HG03575 (cell line): ENCODE data around the gene TCF15.

Experiments used
- ATAC-seq: cut with Tn5 transposase; IDR thresholded peaks from one replicate; pipeline ENCODE4 v1.9.1; 2021; ENCODE audit not compliant: unreplicated experiment, insufficient number of reproducible peaks, low FRiP score; ENCODE audit errors: extremely low read depth

TCF15 gene, protein sequence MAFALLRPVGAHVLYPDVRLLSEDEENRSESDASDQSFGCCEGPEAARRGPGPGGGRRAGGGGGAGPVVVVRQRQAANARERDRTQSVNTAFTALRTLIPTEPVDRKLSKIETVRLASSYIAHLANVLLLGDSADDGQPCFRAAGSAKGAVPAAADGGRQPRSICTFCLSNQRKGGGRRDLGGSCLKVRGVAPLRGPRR

GRCh38 chr20:610130-611046, at the start of gene TCF15:
TCF15 (minus strand) TSS chr20:610309; CDS start chr20:610237, 72 bp downstream.
- no peak for ATAC-seq

- ATAC-seq: no peak
Measured at GRCh38 chr20:658731-659291, 48.7 kb upstream of the TCF15 start.

GRCh38 chr20:658202-658601, 48.1 kb upstream of the TCF15 start:
- no peak for ATAC-seq

GRCh38 chr20:655726-656624, 45.9 kb upstream of the TCF15 start:
- ATAC-seq: no peak

- no peak for ATAC-seq
Measured at GRCh38 chr20:654417-654750, 44.3 kb upstream of the TCF15 start.

GRCh38 chr20:653590-654416, 43.7 kb upstream of the TCF15 start:
- ATAC-seq: no peak

DNA sequence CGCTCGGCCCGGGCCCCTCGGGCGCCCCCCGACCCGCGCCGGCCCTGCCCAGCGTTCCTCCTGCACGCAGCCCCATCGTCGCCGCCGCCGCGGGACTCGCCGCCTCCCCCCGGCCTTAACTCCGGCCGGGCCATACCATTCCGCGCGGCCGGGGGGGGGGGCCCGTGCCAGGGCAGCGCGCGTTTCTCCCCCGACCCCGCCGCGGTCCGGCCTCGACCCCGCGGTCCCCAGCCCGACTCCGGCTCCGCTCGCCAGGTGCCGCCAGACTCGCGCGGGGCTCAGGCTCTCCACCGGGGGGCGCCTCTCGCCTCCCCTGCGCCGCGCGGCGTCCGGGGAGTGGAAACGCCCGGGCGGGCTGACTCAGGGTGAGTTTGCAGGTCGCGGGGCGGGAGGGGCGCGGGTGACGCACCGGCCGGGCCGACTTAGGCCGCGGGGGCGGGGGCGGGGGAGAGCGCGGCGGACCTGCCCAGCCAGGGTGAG, 43.0 kb upstream of the TCF15 start, which contains the start of gene SRXN1:
Gene SRXN1, minus strand, starts transcription at position 91 of the 480 bp plus-strand sequence. Its CDS starts 15 bp downstream, at position 76.
- ATAC-seq: no peak

- ATAC-seq: no peak
Measured at GRCh38 chr20:652615-653109, 42.6 kb upstream of the TCF15 start.

DNA sequence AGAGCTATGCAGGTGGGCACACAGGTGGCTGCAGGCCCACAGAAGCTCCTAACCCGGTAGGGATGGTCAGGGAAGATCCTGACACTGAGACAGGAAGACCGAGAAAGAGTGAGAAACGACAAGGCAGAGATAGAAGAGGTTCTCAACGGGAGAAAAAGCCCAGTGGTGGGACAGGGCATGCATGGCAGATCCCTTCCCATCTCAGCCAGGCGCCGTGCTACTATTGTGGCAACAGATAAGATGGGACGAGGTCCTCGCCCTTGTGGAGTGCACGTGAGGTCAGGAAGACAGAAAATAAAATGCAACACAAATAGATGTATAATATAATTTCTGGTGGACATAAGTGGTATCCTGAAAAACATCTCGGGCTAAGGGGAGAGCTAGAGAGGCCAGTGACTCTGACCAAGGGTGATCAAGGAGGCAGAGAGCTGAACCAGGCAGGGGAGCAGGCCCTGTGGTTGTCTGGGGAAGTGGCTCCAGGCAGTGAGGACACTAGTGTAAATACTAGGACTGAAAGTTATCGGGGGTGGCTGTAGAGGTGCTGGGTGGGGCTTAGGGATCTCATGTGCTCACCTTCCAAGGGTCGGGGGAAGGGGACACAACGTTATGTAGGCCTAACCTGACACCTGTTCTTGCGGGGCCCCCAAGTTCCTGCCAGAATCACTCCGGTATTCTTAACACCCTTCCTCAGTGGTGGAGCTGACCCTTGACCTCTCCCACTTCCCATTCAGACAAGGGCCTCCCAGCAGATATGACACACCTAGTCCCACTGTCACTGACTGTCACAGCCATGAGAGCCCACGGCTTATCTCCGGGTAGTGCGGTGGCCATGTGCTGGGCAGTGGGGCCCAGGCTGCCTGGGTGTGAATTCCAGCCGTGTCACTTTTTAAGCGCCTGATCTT, 41.9 kb upstream of the TCF15 start:
- no peak for ATAC-seq

DNA sequence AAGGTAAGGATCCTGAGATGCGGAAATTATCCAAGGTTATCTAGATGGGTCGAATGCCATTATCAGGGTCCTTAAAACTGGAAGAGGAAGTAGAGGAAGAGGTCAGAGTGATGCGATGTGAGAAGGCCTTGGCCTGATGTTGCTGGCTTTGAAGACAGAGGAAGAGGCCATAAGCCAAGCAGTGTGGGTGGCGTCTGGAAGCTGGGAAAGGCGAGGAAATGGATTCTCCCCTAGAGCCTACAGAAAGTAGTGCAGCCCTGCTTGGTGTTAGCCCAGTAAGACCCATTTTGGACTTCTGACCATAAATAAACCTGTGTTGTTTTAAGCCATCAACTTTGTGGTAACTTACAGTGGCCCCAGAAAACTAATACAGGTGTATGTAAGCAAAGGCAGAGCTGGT, 40.8 kb upstream of the TCF15 start:
- no peak for ATAC-seq

- ATAC-seq: no peak
Measured at GRCh38 chr20:650281-650680, 40.2 kb upstream of the TCF15 start.

DNA sequence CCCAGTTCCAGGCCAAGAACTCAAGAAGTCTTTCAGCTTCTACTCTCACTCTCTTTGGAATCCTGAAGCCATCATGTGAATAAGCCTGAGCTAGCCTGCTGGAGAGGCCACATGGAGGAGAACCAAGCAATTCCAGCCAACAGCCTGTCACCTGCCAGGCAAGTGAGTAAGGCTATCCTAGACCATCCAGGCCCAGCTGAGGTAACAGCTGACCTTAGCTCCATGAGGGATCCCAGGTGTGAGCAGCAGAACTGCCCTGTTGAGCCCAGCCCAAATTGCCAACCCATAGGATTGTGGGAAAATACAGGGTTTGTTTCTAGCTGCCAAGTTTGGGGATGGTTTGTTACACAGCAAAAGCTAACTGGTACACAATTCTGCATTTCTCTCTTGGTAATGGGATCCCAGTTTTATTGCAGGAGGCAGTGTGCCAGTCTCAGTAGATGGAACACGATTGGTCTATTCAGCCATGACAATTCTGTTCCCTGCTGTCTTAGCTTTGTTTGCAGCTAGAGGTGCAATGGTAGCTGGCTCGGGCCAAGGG, 37.4 kb upstream of the TCF15 start:
- no peak for ATAC-seq

DNA sequence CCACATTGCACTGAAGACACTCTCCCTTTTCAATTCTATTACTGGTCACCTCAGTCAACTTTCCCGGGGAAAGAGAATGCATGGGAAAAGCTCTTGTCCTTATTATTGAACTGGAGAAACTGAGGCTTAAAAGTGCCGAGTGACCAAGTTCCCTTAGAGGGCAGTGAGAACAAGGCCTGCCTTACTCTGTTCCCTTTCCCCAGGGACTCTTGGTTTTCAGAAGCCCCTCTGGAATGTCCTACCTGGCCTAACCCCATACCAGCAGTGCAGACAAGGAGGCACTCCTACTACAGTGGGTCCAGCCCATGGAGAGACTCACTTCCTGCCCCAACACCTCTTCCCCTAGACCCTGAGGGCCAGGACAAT, 36.7 kb upstream of the TCF15 start:
- ATAC-seq: no peak

- ATAC-seq: no peak
Measured at GRCh38 chr20:646107-646867, 36.2 kb upstream of the TCF15 start.

GRCh38 chr20:645318-646106, 35.4 kb upstream of the TCF15 start:
- no peak for ATAC-seq
